Measurements from ENCODE around the gene UNC13D. TPM values are rescaled to one million over a fixed set of nuclear protein-coding genes. Genes with fewer than 3 reads are reported as not detected.

Gene UNC13D
- total and polyA plus RNA-seq, 4 donors = 56.6 to 110 (median 73.2) TPM

DNA sequence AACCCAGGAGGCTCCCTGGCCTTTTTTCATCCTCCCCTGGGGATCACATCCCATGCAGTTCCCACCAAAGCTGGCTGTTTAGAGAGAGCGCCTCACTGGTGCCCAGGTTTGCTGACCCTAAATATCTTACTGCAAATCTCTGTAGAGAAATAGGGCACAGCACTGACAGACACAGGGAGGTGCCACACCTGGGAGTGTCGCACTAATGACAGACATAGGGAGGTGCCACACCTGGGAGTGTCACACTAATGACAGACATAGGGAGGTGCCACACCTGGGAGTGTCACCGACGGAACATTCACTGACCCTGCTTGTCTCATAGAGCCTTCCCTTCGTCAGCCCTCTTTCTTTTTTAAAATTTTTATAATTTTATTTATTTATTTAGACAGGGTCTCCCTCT, 34.0 kb downstream of the UNC13D start:
- Histone ChIP-seq H3K27me3 (ENCODE audit: control insufficient read depth in 3 of 3, insufficient read depth in 3 of 3, low read length in 2 of 3) (no peaks in the 10 kb centered on the region), H3K36me3 (ENCODE audit: control insufficient read depth in 4 of 4, insufficient read depth in 4 of 4, low read length in 4 of 4) (peaks cover 6 to 42% (median 36%) of the 10 kb centered on the region in 4 donors), H3K9ac (ENCODE audit: insufficient read depth in 1 of 2, low read length in 2 of 2) (no peak overlapping the region), H3K9me3 (ENCODE audit: control insufficient read depth in 4 of 4, insufficient read depth in 3 of 4, low read length in 3 of 4) (no peaks in the 10 kb centered on the region), H3K4me1 (ENCODE audit: control insufficient read depth in 5 of 5, insufficient read depth in 5 of 5, low read length in 5 of 5) (peaks cover 0 to 12% (median 0%) of the 10 kb centered on the region in 5 donors), H3K4me3 (no peak overlapping the region), H3K27ac (ENCODE audit: low read depth in 1 of 2, low read length in 1 of 2) (peak overlapping the region in 1 of 2 donors; percentile 79)
- TF ChIP-seq, protein P1, sequence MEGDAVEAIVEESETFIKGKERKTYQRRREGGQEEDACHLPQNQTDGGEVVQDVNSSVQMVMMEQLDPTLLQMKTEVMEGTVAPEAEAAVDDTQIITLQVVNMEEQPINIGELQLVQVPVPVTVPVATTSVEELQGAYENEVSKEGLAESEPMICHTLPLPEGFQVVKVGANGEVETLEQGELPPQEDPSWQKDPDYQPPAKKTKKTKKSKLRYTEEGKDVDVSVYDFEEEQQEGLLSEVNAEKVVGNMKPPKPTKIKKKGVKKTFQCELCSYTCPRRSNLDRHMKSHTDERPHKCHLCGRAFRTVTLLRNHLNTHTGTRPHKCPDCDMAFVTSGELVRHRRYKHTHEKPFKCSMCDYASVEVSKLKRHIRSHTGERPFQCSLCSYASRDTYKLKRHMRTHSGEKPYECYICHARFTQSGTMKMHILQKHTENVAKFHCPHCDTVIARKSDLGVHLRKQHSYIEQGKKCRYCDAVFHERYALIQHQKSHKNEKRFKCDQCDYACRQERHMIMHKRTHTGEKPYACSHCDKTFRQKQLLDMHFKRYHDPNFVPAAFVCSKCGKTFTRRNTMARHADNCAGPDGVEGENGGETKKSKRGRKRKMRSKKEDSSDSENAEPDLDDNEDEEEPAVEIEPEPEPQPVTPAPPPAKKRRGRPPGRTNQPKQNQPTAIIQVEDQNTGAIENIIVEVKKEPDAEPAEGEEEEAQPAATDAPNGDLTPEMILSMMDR (IDR thresholded peaks at IDR 0.05; ENCODE audit: control extremely low read depth, extremely low read depth) = no peak
- 95 to 99% methylated on average over 5 of the region's 5 CpGs for WGBS, 2 donors
- DNase-seq (no peak), ATAC-seq (ENCODE audit: insufficient read depth, low FRiP score) (no peak)

- no peaks in the 10 kb centered on the region for H3K27me3 ChIP-seq (ENCODE audit: control insufficient read depth in 3 of 3, insufficient read depth in 3 of 3, low read length in 2 of 3)
- peak overlapping the region in 1 of 2 donors; percentile 79 for H3K27ac ChIP-seq (ENCODE audit: low read depth in 1 of 2, low read length in 1 of 2)
- ATAC-seq (ENCODE audit: insufficient read depth, low FRiP score) (no peak), DNase-seq (no peak)
- H3K9ac ChIP-seq (ENCODE audit: insufficient read depth in 1 of 2, low read length in 2 of 2) = no peak overlapping the region
- no peak overlapping the region for H3K4me3 ChIP-seq
- WGBS, 2 donors = 94 to 97% methylated on average over 24 of the region's 24 CpGs
- no peaks in the 10 kb centered on the region for H3K9me3 ChIP-seq (ENCODE audit: control insufficient read depth in 4 of 4, insufficient read depth in 3 of 4, low read length in 3 of 4)
- peaks cover 6 to 37% (median 31%) of the 10 kb centered on the region in 4 donors for H3K36me3 ChIP-seq (ENCODE audit: control insufficient read depth in 4 of 4, insufficient read depth in 4 of 4, low read length in 4 of 4)
- TF ChIP-seq, protein P1 (IDR thresholded peaks at IDR 0.05; ENCODE audit: control extremely low read depth, extremely low read depth) = no peak
- peaks cover 0 to 12% (median 0%) of the 10 kb centered on the region in 5 donors for H3K4me1 ChIP-seq (ENCODE audit: control insufficient read depth in 5 of 5, insufficient read depth in 5 of 5, low read length in 5 of 5)
Measured at GRCh38 chr17:75809631-75810111, 34.5 kb downstream of the UNC13D start.

DNA sequence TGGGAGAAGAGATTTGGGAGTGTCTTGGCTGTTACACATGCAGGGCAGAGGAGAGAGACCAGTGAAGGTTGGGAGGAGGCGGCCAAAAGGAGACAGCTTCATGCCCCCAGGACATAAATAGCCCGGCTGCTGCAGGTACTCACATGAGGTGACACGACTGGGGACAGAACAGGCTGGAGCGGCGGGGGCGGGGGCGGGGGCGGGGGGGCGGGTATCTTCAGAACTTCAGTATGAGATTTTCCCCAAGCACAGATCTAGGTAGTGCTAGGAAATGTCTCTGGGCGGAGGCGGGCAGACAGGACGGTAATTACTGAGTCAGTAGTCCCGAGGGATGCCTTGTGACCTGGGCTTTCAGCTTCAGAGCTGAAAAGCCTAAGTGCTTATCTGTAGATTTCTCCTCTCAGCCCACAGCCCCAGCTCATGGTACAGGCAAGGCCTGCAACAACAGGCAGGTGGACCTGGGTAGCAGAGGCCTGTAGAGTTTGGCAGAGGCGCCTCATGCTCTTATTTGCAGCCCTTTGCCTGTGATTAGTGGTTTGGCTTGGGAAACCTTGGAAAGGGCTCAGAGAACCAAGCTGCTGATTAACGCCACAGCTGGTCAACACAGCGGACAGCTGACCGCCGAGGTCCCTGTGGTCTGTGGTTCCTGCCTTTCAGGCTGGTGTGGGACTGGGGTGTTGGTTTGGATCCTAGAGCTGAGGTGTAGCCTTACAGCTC, 35.1 kb downstream of the UNC13D start:
- TF ChIP-seq, protein P1 (IDR thresholded peaks at IDR 0.05; ENCODE audit: control extremely low read depth, extremely low read depth) = no peak
- Histone ChIP-seq H3K27ac (ENCODE audit: low read depth in 1 of 2, low read length in 1 of 2) (peak overlapping the region in 1 of 2 donors; percentile 89), H3K27me3 (ENCODE audit: control insufficient read depth in 3 of 3, insufficient read depth in 3 of 3, low read length in 2 of 3) (no peaks in the 10 kb centered on the region), H3K36me3 (ENCODE audit: control insufficient read depth in 4 of 4, insufficient read depth in 4 of 4, low read length in 4 of 4) (peaks cover 6 to 33% (median 28%) of the 10 kb centered on the region in 4 donors), H3K4me3 (no peak overlapping the region), H3K9me3 (ENCODE audit: control insufficient read depth in 4 of 4, insufficient read depth in 3 of 4, low read length in 3 of 4) (no peaks in the 10 kb centered on the region), H3K9ac (ENCODE audit: insufficient read depth in 1 of 2, low read length in 2 of 2) (no peak overlapping the region), H3K4me1 (ENCODE audit: control insufficient read depth in 5 of 5, insufficient read depth in 5 of 5, low read length in 5 of 5) (peaks cover 0 to 12% (median 0%) of the 10 kb centered on the region in 5 donors)
- WGBS, 2 donors = 89 to 94% methylated on average over 17 to 18 of the region's 18 CpGs
- ATAC-seq (ENCODE audit: insufficient read depth, low FRiP score) (peak; percentile 41), DNase-seq (no peak)
